Breast epithelium (tissue), 3 donors: ENCODE results near the gene VEZT.

ENCODE experiments used
- CTCF ChIP-seq, 3 donors: fragments of 450-650 bp; IDR thresholded peaks; one replicate each; pipeline ENCODE4 v1.5.1; 2016 to 2017; ENCODE audit warnings: antibody characterized with exemption in 3 of 3, mild to moderate bottlenecking in 3 of 3, moderate library complexity in 3 of 3
- POLR2A ChIP-seq: fragments of 450-650 bp; IDR thresholded peaks from one replicate; pipeline ENCODE4 v1.6.1; 2016; ENCODE audit warnings: antibody characterized with exemption, mild to moderate bottlenecking, moderate library complexity
- POLR2AphosphoS5 ChIP-seq, 3 donors: sonication (generic); formaldehyde crosslinking; IDR thresholded peaks; one replicate each; pipeline ENCODE4 v1.6.1; 2017; ENCODE audit warnings: antibody characterized with exemption in 3 of 3

DNA sequence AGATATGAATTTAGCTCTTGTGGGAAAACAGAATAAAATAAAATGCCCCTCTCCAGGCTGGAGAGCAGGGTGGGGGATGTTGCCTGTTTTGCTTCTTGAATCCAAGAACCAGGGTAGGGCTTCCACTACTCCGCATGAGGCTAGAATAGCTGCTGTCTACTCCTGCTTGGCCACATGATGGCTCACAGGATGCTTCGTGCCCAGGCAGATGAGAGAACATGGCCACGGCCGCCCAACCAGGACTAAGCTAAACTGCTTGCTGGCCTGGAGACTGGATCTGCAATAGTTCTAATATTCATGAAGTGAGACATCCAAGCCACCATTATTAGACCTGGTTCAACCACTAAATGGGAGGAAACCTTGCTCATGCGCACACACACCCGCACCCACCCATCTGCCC, 134.1 kb downstream of the VEZT start:
- no peak for TF ChIP-seq POLR2A
- TF ChIP-seq CTCF (IDR thresholded peaks at IDR 0.05): no peak
- TF ChIP-seq POLR2AphosphoS5 (IDR thresholded peaks at IDR 0.05): no peak
